Measurements from ENCODE around the gene GAREM1.
"Not testable (repeated sequence)": the region's sequence is repeated elsewhere in the genome, so short reads cannot be mapped to it uniquely, and the experiment has no call there.

The GAREM1 gene

DNA sequence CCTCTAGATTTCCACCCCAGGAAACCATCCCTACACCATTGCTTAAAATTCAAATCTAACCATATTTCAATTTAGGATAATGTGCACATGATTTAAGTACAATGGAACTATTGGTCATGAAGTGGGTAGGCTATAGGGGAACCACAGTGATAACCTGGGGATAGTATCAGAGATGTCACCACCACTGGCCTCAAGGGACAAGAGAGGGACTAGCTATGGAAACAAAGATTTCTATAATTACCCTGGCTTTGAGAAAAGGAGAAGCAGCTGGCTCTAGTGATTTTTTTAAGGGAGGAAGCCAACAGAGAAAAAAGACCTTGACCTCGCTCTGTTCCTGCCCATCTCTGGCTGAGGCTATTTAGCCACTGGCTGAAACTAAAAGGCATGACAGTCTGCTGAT is 148.9 kb downstream of the GAREM1 start:
- no peak for DNase-seq

DNA sequence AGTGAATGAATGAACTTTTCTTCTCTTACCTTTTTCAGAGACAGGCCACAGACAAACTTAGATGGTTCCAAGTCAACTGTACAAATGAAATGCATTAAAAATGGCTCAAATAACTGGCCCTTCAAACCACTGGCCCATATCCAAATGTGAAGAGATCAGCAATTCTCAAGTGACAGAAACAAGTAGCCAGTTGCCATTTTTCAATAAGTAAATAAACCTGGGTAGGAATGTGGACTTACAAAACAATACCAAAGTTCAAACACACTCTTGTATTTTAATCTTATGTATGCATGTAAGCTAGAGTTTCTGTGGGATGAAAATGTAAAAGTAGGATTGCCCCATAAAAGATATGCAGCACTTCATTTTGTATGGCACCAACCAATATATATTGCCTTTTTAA is 151.6 kb downstream of the GAREM1 start:
- DNase-seq = no peak

DNA sequence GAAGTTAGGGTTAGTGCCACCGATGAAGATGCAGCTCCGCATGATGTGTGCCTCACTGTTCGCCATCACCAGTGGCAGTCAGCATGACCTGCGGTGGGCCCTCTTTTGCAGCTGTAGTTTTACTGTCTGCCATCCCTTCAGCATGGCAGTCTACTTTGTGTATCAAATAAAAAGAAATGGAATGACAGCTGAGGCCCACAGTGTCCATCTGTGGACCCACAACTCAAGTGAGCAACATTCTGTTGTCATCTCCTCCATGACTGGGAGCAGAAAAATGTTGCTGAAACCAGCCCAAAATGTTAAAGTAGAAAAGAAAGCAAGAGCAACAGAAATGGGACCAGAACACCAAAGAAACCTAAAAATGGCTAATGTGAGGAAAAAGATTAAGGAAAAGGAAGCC is 152.1 kb downstream of the GAREM1 start:
- DNase-seq = no peak

DNA sequence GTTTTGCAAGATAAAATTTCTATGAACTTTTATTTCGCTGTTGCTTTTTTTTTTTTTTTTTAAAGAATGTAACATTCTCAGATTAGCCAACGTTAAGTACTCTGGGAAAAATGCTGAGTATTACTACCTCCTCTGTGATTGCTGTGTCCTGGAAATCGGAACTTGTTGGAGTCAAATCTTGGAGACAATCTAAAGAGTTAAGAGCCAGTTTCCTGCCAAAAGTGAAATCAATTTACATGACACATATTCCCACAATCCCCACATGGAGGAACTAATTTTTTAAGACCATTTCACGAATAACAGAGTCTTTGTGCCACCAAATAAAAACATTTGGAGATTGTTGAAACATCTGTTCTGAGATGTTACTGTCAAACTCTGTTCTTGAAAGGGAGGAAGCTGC is 153.0 kb downstream of the GAREM1 start:
- DNase-seq = no peak

DNA sequence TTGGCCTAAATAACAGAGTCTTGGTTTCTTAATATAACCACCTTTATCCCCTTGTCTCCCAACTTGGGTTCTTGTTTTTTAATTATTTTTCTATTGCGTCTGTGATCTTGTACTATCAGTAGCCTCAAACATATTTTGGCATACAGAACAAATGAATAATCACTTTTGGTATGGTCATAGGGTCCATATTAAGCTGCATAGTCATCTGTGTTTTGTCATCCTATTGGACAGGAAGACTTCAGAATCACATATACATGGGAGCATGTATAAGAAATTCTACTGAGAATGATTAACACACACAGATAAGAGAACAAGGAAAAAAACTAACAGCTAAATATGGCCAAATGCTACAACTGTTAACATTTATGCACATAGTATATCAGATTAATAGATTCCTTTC is 154.8 kb downstream of the GAREM1 start:
- DNase-seq = no peak

DNA sequence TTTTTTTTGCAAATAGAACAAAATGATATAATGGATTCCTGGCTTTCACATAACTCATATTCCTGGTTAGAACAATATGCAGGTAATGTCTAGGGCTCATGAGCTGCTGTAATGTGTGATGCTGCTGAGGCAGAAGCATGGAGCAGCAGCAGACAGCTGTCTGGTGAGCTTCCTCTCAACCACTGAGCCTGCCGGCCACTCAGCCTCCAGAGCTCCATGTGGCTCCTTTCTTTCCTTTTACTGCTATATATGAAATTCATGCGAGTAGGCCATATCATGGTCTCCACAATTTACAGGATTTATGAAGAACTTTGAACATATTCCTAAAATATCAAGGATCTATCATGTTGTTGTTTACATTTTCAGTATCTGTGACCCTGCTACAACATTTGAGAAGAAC is 159.9 kb downstream of the GAREM1 start:
- no peak for DNase-seq

DNA sequence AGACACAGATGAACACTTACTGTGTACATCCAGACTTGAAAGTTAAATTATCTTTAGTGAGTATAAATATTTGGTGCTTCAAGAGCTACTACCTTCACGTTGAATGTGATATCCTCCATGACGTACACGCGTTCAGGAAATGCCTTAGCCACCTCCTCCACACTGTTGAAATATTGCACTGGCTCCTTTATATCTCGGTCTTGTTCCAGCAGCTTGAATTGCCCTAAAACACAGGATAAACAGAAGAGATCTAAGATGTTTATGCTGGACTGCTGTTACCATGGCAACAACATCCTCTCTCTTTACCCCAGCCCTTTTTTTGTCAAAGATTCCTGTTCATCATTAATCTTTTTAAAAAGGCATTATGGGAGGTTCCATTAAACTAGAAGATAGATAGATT is 160.6 kb downstream of the GAREM1 start:
- DNase-seq = no peak

DNA sequence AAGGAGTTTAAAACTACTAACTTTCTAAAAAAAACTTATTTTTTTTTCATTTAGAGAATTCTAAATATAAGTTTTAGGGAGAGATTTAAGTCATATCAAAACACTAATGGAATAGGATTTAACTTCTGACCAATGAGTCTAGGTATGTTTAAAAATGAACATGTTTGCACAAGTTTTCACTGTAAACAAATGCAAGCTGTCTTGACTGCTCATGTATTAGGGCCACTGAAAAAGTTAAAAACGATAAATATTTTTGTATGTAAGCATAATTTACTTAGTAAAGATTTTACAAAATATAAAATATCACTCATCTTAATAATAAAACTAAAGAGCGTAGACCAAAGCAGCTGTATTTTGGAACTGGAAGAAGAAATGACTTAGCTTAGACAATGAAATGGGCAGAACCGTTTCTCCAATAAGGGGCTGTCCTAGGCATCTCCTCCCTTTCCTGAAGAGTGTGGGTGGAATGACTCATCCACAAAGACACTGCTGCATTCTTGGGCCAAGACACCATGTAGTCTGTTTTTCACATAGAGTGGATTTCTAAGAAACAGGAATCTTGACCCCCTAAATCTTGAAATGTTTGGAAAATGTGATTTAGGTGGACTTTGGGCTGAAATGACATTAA is 162.1 kb downstream of the GAREM1 start:
- peak; percentile 53 to 66 for DNase-seq

DNA sequence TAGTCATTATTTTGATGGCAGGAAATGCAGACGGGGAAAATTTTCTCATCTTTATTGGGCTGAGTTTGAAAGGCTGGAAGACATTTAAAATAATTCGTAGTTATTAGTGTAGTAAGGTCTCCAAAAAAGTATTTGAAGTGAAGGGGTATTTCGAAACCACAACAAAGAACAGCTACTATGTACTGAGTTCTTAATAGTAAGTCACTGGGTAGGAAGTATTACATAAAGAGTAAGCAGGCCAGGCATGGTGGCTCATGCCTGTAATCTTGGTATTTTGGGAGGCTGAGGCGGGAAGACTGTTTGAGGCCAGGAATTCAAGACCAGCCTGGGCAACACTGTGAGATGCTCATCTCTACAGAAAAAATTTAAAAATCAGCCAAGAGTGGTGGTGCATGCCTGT is 167.3 kb downstream of the GAREM1 start:
- no peak for DNase-seq

DNA sequence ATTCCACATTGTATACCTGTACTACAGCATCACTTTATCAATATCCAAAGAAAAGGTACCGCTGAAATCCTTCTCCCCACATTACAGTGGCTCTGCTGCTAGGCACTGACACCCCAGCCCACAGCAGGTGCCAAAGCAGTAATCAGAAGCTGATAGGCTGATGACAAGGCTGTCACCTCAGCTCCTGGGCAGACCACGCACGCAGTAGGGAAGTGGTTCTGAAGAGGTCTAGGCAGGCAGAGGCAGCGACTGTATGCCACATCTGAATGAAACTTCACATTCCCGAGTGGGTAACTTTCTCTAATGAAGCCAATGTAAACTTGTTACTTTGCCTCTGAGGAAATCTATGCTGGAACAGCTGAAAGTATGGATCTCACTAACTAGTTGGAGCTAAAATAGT is 167.9 kb downstream of the GAREM1 start:
- DNase-seq = no peak

DNA sequence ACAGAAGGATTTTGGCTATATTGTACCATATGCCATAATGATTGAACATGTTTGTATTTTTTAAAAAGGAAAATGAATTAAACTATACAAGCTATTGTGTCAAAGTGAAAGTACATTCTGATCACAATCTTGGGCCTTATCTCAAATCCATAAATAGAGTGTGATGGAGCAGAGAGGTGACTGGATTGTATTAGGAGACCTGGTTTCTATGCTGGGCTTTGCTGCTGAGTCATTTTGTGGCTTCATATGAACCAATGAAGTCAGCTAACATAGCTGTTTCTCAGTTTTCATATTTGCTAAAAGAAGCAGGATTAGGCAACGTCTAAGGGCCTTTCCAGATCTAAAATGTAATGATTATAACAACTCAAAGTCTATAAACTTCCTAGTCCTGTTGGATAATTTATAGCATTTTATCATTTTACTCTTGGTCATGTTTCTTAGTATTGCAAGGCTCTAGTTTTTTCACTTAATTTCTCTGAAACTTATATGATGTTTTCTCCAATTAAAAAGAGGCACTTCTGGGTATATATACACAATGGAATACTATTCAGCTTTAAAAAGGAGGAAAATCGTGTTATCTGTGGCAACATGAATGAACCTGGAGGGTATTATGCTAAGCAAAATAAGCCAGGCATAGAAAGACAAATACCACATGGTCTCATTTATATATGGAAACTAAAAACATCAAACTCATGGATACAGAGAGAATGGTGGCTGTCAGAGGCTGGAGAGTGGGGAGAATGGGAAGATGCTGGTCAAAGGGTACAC is 168.5 kb downstream of the GAREM1 start:
- peak in 1 of 2 experiments; percentile 20 for DNase-seq

DNA sequence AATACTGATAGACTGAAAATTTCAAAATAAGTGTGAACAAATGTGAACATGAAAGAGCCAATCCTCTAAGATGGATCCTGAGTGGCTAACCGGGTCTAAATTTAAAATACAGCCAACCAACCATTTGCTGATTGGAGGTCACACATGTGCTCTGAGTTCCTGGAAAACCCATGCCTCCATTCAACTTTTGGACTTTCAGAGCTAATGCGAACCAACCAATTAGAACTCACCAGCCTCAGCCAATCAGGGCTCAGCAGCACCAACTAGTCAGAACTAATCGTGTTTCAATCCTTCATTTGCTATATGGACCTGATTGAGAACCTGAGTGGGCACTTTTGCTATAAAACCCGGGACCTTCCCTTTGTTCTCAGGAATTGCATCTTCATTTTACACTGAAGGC is 169.3 kb downstream of the GAREM1 start:
- no peak for DNase-seq

DNA sequence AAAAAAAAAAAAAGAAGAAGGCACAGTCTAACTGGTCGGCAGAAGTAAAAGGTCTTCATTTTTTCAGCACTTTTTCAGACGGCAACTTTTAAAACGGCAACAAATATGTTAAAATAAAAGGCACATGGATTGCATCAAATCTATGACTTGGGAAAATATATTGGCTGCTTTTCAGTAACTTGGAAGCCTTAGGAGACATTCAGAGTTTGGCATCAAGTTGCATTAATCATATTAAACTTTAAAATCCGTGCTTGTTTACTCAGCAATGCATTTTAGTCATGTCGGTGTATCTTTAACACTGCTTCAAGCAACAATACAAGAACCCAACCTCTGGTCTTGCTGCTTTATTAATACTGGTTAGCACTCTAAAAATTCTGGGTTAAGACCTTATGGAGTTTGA is 169.8 kb downstream of the GAREM1 start:
- DNase-seq = no peak

DNA sequence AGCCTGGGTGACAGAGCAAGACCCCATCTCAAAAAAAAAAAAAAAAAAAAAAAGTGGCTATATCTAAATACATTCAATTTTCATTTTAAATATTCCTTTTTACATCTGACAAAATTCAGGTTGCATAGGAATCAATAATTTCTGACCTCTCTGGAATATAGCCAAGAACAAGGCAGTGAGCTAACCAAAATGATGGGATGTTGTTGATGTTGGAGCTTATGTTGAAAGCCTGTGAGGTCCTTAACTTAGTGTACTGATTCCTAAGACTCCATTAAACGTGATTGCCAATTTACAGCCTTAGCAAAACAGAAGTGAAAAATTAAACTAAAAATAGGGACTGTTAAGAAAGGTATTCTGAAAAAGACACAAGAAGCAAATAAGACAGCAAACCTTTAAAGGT is 171.2 kb downstream of the GAREM1 start:
- DNase-seq = no peak

DNA sequence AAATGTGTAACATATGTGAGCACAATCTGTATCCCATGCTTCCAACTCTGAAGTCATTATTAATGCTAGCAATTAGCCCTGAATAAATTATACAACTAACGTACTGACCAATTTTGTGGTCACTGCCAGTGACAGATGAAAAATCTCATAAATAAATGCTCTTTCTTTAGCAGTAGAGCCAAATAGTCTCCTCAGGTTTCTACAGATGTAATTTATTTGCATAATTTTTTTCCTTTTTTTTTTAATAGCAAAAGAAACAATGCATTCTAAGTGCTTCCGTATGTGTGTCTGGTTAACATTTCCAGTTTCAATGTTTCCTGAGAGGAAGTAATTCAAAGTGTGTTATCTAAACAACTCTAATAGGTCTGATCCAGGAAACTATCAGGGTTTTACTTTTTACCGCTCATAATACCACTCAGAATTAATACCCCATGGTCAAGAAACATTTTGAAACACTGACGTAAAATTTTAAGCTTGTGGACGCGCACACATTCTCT is 172.5 kb downstream of the GAREM1 start:
- DNase-seq = peak; percentile 15

DNA sequence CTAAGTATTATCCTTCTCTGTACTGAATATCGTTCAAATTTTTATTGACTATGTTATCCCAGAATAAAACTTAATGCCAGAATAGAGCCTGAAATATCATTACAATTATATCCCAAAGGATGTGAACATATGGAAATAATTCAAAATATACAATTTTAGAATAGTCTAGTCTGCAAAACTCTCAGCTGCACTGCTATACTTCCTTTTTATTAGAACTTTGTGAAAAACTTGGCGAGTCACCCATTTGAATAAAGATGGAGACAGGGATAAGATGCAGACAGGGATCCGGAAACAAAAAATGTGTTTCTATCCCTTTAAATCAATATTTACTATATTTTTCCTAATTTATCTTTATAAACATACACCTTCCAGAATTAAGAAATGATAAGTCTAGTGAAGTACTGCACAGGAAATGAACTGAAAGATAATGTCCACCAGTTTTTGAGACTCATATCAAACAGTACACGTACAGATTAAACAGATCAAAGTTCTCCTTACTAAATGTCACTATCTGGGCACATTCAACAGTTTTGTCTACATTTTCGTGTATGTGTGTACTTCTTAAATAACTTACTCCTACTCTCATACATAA is 173.0 kb downstream of the GAREM1 start:
- no peak for DNase-seq

DNA sequence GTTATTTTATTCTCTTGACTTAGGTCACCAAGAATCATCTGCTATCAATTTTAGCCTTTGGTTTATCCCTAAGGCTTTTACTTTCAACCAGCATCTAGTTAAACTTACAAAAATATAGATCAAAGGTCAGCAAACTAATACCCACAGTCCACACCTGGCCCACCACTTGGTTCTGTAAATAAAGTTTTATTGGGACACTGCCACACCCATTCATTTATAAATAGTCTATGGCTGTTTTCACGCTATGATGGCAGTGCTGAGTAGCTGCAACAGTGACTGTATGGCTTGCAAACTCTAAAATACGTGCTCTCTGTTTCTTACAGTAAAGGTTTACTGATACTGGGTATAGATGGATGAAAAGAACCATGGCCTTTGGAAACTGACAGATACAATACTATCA is 173.8 kb downstream of the GAREM1 start:
- no peak for DNase-seq

DNA sequence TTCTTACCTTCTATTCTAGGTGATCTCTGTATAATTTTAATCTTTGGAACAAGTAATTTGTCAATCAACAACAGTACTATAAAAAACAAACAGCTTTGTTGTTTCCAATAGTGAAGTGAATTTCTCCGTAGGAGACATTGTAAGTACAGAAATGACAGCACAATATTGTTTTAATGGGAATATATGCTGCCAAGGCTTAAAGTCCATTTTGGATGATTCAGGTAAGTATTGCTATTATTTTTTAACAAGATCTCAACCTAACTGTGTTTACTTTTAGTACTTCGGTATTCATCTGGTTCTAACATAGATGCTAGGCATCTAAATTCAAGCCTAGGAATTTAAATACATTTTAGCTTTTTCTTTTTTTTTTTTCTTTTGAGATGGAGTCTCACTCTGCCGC is 175.1 kb downstream of the GAREM1 start:
- DNase-seq = no peak

DNA sequence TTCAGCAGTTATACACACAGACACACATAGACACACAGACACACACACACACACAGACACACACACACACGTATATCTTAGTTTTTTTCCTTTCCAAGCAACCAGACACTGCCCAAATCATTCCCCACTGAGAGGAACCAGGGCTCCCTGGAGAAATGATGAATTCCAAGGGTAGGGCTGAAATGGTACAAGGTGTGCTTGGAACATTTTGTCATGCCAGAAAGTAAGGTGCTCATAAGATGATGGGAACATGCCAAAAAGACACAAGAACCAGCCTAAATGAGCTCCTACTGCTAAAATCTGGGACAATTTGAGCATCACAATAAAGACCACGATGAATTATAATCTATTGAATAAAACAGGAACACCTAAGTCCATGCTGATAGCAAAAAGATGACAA is 177.6 kb downstream of the GAREM1 start:
- no peak for DNase-seq

DNA sequence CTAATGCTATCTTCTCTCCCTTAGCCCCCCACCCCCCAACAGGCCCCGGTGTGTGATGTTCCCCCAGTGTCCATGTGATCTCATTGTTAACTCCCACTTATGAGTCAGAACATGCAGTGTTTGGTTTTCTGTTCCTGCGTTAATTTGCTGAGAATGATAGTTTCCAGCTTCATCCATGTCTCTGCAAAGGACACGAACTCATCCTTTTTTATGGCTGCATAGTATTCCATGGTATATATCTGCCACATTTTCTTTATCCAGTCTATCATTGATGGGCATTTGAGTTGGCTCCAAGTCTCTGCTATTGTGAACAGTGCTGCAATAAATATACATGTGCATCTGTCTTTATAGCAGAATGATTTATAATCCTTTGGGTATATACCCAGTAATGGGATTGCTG is 179.1 kb downstream of the GAREM1 start:
- not testable (repeated sequence) for DNase-seq

DNA sequence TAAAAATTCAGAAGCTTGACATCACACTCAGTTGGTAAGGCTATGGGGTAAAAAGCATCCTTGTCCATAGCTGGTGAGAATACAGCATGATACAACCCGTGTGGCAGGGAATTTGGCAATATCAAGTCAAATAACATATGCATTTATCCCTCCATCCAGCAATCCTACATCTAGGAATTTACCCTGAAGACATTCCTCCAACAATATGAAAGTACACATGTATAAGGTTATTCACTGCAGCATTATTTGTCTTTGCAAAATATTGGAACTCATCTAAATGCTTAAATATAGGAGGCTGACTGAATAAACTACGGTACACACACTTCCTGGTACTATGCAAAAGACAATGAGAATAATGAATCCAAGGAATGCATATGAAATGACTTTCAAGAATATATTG is 179.9 kb downstream of the GAREM1 start:
- no peak for DNase-seq

DNA sequence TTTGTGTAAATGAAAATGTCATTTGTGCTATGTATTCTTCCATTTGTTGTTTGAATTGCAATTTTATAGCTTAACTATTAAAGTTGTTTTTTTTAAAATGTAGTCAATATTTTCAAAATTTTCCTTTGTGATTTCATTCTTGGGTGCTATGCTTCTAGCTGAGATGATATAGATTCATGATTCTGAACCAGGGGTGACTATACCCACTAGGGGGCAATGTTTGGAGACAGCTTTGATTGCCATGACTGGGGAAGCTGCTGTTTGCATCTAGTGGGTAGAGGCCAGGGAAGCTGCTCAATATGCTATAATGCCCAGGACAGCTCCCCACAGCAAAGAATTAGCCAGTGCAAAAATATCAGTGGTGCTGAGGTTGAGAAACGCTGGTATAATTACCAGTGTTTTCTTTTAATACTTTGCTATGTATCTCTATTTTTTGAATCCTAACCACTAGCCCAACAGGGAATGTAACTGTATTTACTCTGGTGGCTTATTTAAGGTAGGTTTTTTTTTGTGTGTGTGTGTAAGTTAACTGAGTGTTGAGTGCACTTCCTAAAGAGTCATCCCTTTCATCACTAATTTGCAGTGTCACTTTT is 181.1 kb downstream of the GAREM1 start:
- peak; percentile 67 to 80 for DNase-seq

DNA sequence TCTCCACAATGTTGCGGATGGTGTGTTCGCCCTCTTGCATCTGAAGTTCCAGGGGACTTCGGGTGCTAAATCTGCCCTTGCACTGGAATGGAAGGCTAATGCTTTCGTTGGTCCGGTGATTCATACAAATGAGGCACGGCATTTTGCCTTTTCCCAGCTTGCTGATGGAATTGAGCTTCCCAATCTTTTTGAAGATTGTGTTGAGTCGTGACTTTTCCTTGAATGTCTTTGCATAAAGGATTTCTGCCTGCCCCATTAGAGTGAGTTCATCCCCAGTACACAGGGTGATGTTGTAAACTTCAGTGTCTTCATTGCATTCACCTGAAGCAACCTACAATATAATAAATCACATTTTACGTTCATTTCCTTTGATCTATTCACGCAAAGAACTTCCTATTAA is 182.8 kb downstream of the GAREM1 start:
- DNase-seq = no peak

DNA sequence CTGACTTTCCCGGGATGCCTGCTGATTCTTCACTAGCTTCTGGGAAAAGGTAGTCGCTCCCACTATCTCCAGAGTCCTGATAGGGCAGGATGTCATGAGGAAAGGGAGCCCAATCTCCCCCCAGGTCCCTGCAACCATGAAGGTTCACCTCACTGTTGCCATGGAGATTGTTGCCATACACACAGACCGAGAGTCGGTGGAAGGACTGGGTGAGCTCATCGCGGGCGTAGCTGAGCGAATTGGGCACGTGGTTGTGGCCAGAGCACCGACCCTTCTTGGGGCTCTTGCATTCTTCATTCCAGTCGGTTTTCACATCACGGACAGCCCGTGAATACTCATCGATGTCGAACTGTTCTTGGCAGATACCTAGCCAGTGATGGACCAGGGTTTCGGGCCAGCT is 183.4 kb downstream of the GAREM1 start:
- no peak for DNase-seq
